NK-92 treated with Interleukin-12 subunit alpha and Interleukin-12 subunit beta, amount 100 ng/mL, for 24 hours (cell line): Measurements from ENCODE around the gene MYO7B.

Source experiments
- DNase-seq: peaks from one replicate; lab custom pipeline; 2025; lab: John Stamatoyannopoulos, UW

The MYO7B gene

GRCh38 chr2:127626917-127627739, 91.6 kb downstream of the MYO7B start:
- no peak for DNase-seq

GRCh38 chr2:127627740-127628571, 92.5 kb downstream of the MYO7B start:
- no peak for DNase-seq

- DNase-seq: no peak
Observed at GRCh38 chr2:127628767-127629614, 93.5 kb downstream of the MYO7B start.

GRCh38 chr2:127629637-127630036, 94.2 kb downstream of the MYO7B start:
- no peak for DNase-seq

GRCh38 chr2:127630096-127630863, 94.8 kb downstream of the MYO7B start:
- DNase-seq: no peak

- no peak for DNase-seq
Observed at GRCh38 chr2:127630864-127631540, 95.5 kb downstream of the MYO7B start.

GRCh38 chr2:127631541-127631996, 96.1 kb downstream of the MYO7B start:
- no peak for DNase-seq

GRCh38 chr2:127631997-127632581, 96.6 kb downstream of the MYO7B start:
- no peak for DNase-seq

- no peak for DNase-seq
Observed at GRCh38 chr2:127632592-127633489, 97.4 kb downstream of the MYO7B start.

- no peak for DNase-seq
Observed at GRCh38 chr2:127633556-127634065, 98.1 kb downstream of the MYO7B start.

- no peak for DNase-seq
Observed at GRCh38 chr2:127634066-127634617, 98.7 kb downstream of the MYO7B start.

- no peak for DNase-seq
Observed at GRCh38 chr2:127634626-127635379, 99.3 kb downstream of the MYO7B start.

GRCh38 chr2:127635380-127636237, 100.1 kb downstream of the MYO7B start:
- DNase-seq: no peak

- no peak for DNase-seq
Observed at GRCh38 chr2:127636248-127637235, 101.1 kb downstream of the MYO7B start.

- no peak for DNase-seq
Observed at GRCh38 chr2:127637236-127637630, 101.8 kb downstream of the MYO7B start.
